Esophagus muscularis mucosa (tissue), 4 donors: ENCODE measurements around the gene SNHG17.
"Not testable (repeated sequence)": the region's sequence is repeated elsewhere in the genome, so short reads cannot be mapped to it uniquely, and the experiment has no call there.

ENCODE experiments used
- CTCF ChIP-seq, 3 experiments: fragments of 200-600 bp in 2 of 3; fragments of 450-650 bp in 1 of 3; sonication (generic) in 2 of 3; IDR thresholded peaks; one replicate each; pipeline ENCODE4 v1.5.1; 2017 to 2019; ENCODE audit warnings: antibody characterized with exemption in 3 of 3, mild to moderate bottlenecking in 2 of 3, moderate library complexity in 1 of 3
- EP300 ChIP-seq: sonication (generic); formaldehyde crosslinking; IDR thresholded peaks from one replicate; pipeline ENCODE4 v1.6.1; 2017; ENCODE audit warnings: antibody characterized with exemption
- POLR2A ChIP-seq: fragments of 450-650 bp; IDR thresholded peaks from one replicate; pipeline ENCODE4 v1.6.1; 2017; ENCODE audit warnings: antibody characterized with exemption, moderate library complexity, mild to moderate bottlenecking, low read depth
- POLR2AphosphoS5 ChIP-seq, 2 donors: sonication (generic); formaldehyde crosslinking; IDR thresholded peaks; one replicate each; pipeline ENCODE4 v1.6.1; 2017; ENCODE audit warnings: antibody characterized with exemption in 2 of 2

DNA sequence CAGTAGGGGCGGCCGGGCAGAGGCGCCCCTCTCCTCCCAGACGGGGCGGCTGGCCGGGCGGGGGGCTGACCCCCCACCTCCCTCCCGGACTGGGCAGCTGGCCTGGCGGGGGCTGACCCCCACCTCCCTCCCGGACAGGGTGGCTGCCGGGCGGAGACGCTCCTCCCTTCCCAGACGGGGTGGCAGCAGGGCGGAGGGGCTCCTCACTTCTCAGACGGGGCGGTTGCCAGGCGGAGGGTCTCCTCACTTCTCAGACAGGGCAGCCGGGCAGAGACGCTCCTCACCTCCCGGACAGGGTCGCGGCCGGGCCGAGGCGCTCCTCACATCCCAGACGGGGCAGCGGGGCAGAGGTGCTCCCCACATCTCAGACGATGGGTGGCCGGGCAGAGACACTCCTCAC is 26.4 kb upstream of the SNHG17 start:
- TF ChIP-seq CTCF (IDR thresholded peaks at IDR 0.05); POLR2A; EP300; POLR2AphosphoS5 (IDR thresholded peaks at IDR 0.05): not testable (repeated sequence)
